Measurements from ENCODE around the gene ZNF699. TPM values are rescaled to one million over a fixed set of nuclear protein-coding genes. Genes with fewer than 3 reads are reported as not detected.
"Not testable (repeated sequence)": the region's sequence is repeated elsewhere in the genome, so short reads cannot be mapped to it uniquely, and the experiment has no call there.

The ZNF699 gene
- total and polyA plus RNA-seq, 9 donors, result 1.7 to 5.2 (median 3.6) TPM

- DNase-seq, result peak; percentile 98
- Histone ChIP-seq H3K36me3 (ENCODE audit: control insufficient read depth, insufficient read depth, low read length) (peaks cover 10% of the 10 kb centered on the region), H3K27ac (ENCODE audit: low read length) (peak within 1 kb of the TSS; percentile 98), H3K4me3 (ENCODE audit: low read length) (peak within 1 kb of the TSS; percentile 82), H3K9me3 (replicated peaks; ENCODE audit: control insufficient read depth, low read depth, low read length) (peaks cover 22% of the 10 kb centered on the region), H3K27me3 (ENCODE audit: control insufficient read depth, insufficient read depth, low read length) (no peaks in the 10 kb centered on the region), H3K4me1 (ENCODE audit: control insufficient read depth, insufficient read depth, low read length) (peaks cover 6% of the 10 kb centered on the region)
- under 1% methylated on average over 39 of the region's 48 CpGs for WGBS (ENCODE audit: insufficient coverage)
Measured at GRCh38 chr19:9323919-9324583, 14.4 kb upstream of the ZNF699 start, which contains the start of gene ZNF559. Gene ZNF559 (plus strand): TSS chr19:9324179. CDS start chr19:9338550, 14,371 bp downstream.

- Histone ChIP-seq H3K9me3 (replicated peaks; ENCODE audit: control insufficient read depth, low read depth, low read length) (peaks cover 21% of the 10 kb centered on the region), H3K27ac (ENCODE audit: low read length) (peak overlapping the region; percentile 98), H3K27me3 (ENCODE audit: control insufficient read depth, insufficient read depth, low read length) (no peaks in the 10 kb centered on the region), H3K36me3 (ENCODE audit: control insufficient read depth, insufficient read depth, low read length) (peaks cover 9% of the 10 kb centered on the region), H3K4me1 (ENCODE audit: control insufficient read depth, insufficient read depth, low read length) (peaks cover 6% of the 10 kb centered on the region), H3K4me3 (ENCODE audit: low read length) (peak overlapping the region; percentile 82)
- DNase-seq, result peak; percentile 89
- 8% methylated on average over 7 of the region's 9 CpGs for WGBS (ENCODE audit: insufficient coverage)
Measured at GRCh38 chr19:9323557-9323918, 13.9 kb upstream of the ZNF699 start.

DNA sequence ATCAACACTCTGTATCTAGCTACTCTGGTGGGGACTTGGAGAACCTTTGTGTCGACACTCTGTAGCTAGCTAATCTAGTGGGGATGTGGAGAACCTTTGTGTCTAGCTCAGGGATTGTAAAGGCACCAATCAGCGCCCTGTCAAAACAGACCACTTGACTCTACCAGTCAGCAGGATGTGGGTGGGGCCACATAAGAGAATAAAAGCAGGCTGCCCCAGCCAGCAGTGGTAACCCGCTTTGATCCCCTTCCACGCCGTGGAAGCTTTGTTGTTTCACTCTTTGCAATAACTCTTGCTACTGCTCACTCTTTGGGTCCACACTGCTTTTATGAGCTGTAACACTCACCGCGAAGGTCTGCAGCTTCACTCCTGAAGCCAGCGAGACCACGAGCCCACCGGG, 12.6 kb upstream of the ZNF699 start:
- not testable (repeated sequence) for H3K27ac ChIP-seq (ENCODE audit: low read length); H3K27me3 ChIP-seq (ENCODE audit: control insufficient read depth, insufficient read depth, low read length); DNase-seq; H3K4me1 ChIP-seq (ENCODE audit: control insufficient read depth, insufficient read depth, low read length); H3K36me3 ChIP-seq (ENCODE audit: control insufficient read depth, insufficient read depth, low read length); H3K4me3 ChIP-seq (ENCODE audit: low read length)
- WGBS (ENCODE audit: insufficient coverage), result 98% methylated on average over 8 of the region's 10 CpGs
- H3K9me3 ChIP-seq (replicated peaks; ENCODE audit: control insufficient read depth, low read depth, low read length), result peaks cover 17% of the 10 kb centered on the region

GRCh38 chr19:9321756-9322155, 12.1 kb upstream of the ZNF699 start:
- H3K27ac ChIP-seq (ENCODE audit: low read length); DNase-seq; H3K4me3 ChIP-seq (ENCODE audit: low read length); H3K4me1 ChIP-seq (ENCODE audit: control insufficient read depth, insufficient read depth, low read length); H3K36me3 ChIP-seq (ENCODE audit: control insufficient read depth, insufficient read depth, low read length); H3K27me3 ChIP-seq (ENCODE audit: control insufficient read depth, insufficient read depth, low read length): not testable (repeated sequence)
- WGBS (ENCODE audit: insufficient coverage), result 92% methylated on average over 5 of the region's 14 CpGs
- peaks cover 15% of the 10 kb centered on the region for H3K9me3 ChIP-seq (replicated peaks; ENCODE audit: control insufficient read depth, low read depth, low read length)

DNA sequence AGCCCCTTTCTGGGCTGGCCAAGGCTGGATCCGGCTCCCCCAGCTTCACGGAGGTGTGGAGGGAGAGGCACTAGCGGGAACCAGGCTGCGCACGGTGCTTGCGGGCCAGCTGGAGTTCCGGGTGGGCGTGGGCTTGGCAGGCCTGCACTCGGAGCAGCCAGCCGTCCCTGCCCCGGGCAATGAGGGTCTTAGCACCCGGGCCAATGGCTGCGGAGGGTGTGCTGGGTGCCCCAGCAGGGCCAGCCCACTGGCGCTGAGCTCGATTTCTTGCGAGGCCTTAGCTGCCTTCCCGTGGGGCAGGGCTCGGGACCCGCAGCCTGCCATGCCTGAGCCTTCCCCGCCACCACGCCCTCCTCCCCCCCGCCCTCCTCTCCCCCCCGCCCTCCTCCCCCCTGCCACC, 11.7 kb upstream of the ZNF699 start:
- no peak for DNase-seq
- peaks cover 5% of the 10 kb centered on the region for H3K36me3 ChIP-seq (ENCODE audit: control insufficient read depth, insufficient read depth, low read length)
- peaks cover 14% of the 10 kb centered on the region for H3K9me3 ChIP-seq (replicated peaks; ENCODE audit: control insufficient read depth, low read depth, low read length)
- H3K27me3 ChIP-seq (ENCODE audit: control insufficient read depth, insufficient read depth, low read length), result no peaks in the 10 kb centered on the region
- no peak overlapping the region for H3K4me3 ChIP-seq (ENCODE audit: low read length)
- H3K27ac ChIP-seq (ENCODE audit: low read length), result no peak overlapping the region
- H3K4me1 ChIP-seq (ENCODE audit: control insufficient read depth, insufficient read depth, low read length), result peaks cover 6% of the 10 kb centered on the region
- WGBS (ENCODE audit: insufficient coverage), result 95% methylated on average over 15 of the region's 23 CpGs

- 100% methylated on average over 1 of the region's 4 CpGs for WGBS (ENCODE audit: insufficient coverage)
Measured at GRCh38 chr19:9313756-9314155, 4.1 kb upstream of the ZNF699 start.

GRCh38 chr19:9309974-9310446, 372 bp upstream of the ZNF699 start:
- no peaks in the 10 kb centered on the region for H3K36me3 ChIP-seq (ENCODE audit: control insufficient read depth, insufficient read depth, low read length)
- peak overlapping the region; percentile 85 for H3K27ac ChIP-seq (ENCODE audit: low read length)
- peak overlapping the region; percentile 51 for H3K4me3 ChIP-seq (ENCODE audit: low read length)
- 6% methylated on average over 12 of the region's 13 CpGs for WGBS (ENCODE audit: insufficient coverage)
- DNase-seq, result no peak
- H3K4me1 ChIP-seq (ENCODE audit: control insufficient read depth, insufficient read depth, low read length), result peaks cover 2% of the 10 kb centered on the region
- no peaks in the 10 kb centered on the region for H3K9me3 ChIP-seq (replicated peaks; ENCODE audit: control insufficient read depth, low read depth, low read length)
- no peaks in the 10 kb centered on the region for H3K27me3 ChIP-seq (ENCODE audit: control insufficient read depth, insufficient read depth, low read length)

More at GRCh38 chr19:9313756-9314155, 4.1 kb upstream of the ZNF699 start:
- Histone ChIP-seq H3K4me1 (ENCODE audit: control insufficient read depth, insufficient read depth, low read length) (no peaks in the 10 kb centered on the region), H3K4me3 (ENCODE audit: low read length) (no peak overlapping the region), H3K9me3 (replicated peaks; ENCODE audit: control insufficient read depth, low read depth, low read length) (no peaks in the 10 kb centered on the region), H3K27ac (ENCODE audit: low read length) (no peak overlapping the region), H3K36me3 (ENCODE audit: control insufficient read depth, insufficient read depth, low read length) (no peaks in the 10 kb centered on the region), H3K27me3 (ENCODE audit: control insufficient read depth, insufficient read depth, low read length) (no peaks in the 10 kb centered on the region)
- DNase-seq, result no peak

DNA sequence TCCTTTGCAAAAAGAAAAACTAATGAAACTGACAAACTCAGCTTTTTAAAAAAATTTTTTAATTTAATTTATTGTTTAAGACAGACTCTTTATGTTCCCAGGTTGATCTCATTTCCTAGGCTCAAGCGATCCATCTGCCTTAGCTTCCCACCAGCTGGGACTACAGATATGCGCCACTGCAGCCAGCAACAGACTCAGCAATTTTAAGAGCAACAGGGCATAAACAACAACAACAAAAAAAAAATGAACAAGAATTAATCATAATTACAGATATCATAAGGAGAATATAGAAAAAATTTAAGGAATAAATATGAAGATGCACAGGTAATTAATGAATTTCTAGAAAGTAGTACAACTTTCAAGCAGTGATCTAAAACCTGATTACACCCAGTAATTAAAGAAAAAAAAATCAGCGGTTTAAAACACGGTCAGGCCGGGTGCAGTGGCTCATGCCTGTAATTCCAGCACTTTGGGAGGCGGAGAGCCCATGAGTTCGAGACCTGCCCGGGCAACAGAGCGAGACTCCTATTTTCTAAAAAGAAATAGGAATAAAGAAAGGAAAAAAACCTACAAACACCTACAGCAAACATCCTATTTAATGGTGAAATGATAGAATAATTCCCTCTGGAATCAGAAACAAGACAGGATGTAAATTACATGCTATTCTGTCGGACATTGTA, 1.4 kb downstream of the ZNF699 start:
- WGBS (ENCODE audit: insufficient coverage), result no CpG with 5 or more reads among the region's 10 CpGs
- Histone ChIP-seq H3K27ac (ENCODE audit: low read length) (no peak overlapping the region), H3K9me3 (replicated peaks; ENCODE audit: control insufficient read depth, low read depth, low read length) (no peaks in the 10 kb centered on the region), H3K36me3 (ENCODE audit: control insufficient read depth, insufficient read depth, low read length) (peaks cover 6% of the 10 kb centered on the region), H3K4me1 (ENCODE audit: control insufficient read depth, insufficient read depth, low read length) (peaks cover 2% of the 10 kb centered on the region), H3K4me3 (ENCODE audit: low read length) (no peak overlapping the region), H3K27me3 (ENCODE audit: control insufficient read depth, insufficient read depth, low read length) (no peaks in the 10 kb centered on the region)
- no peak for DNase-seq

DNA sequence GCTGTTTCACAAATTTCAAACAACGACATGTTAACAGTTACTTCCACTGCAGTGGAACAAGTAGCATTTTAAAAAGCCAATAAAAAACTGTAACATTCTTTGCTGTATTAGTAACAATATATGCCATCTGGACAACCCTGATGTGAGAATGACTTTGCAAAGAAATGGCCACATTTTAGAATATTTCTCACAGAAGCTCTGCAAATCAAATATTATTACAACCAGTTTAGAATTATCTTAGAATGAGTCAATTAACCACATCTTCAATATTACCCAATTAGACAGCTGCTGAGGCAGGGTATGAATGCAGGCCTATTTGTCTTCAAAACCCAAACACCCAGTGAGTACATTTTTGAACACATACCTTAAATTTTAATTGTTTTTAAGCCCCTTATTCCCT, 3.2 kb downstream of the ZNF699 start:
- Histone ChIP-seq H3K4me1 (ENCODE audit: control insufficient read depth, insufficient read depth, low read length) (peaks cover 2% of the 10 kb centered on the region), H3K36me3 (ENCODE audit: control insufficient read depth, insufficient read depth, low read length) (peaks cover 22% of the 10 kb centered on the region), H3K4me3 (ENCODE audit: low read length) (no peak overlapping the region), H3K9me3 (replicated peaks; ENCODE audit: control insufficient read depth, low read depth, low read length) (no peaks in the 10 kb centered on the region), H3K27me3 (ENCODE audit: control insufficient read depth, insufficient read depth, low read length) (no peaks in the 10 kb centered on the region), H3K27ac (ENCODE audit: low read length) (no peak overlapping the region)
- WGBS (ENCODE audit: insufficient coverage), result no CpG with 5 or more reads among the region's 1 CpG
- no peak for DNase-seq

DNA sequence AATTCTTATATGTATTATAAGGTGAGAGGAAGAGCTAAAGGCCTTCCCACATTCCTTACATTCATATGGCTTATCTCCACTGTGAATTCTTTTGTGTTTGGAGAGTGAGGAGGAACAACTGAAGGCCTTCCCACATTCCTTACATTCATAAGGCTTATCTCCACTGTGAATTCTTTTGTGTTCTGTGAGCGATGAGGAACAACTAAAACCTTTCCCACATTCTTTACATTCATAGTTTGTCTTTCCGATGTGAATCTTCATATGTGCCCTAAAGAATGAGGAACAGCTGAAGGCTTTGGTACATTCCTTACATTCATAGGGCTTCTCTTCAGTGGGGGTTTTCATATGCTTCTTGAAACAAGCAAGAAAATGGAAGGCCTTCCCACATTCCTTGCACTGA, 13.3 kb downstream of the ZNF699 start:
- DNase-seq, result no peak
- Histone ChIP-seq H3K9me3 (replicated peaks; ENCODE audit: control insufficient read depth, low read depth, low read length) (peaks cover 62% of the 10 kb centered on the region), H3K36me3 (ENCODE audit: control insufficient read depth, insufficient read depth, low read length) (peaks cover 42% of the 10 kb centered on the region), H3K27ac (ENCODE audit: low read length) (no peak overlapping the region), H3K27me3 (ENCODE audit: control insufficient read depth, insufficient read depth, low read length) (no peaks in the 10 kb centered on the region), H3K4me1 (ENCODE audit: control insufficient read depth, insufficient read depth, low read length) (no peaks in the 10 kb centered on the region), H3K4me3 (ENCODE audit: low read length) (no peak overlapping the region)
- WGBS (ENCODE audit: insufficient coverage), result no CpG with 5 or more reads among the region's 2 CpGs
